Measurements from ENCODE around the gene MAP2K6. TPM values are rescaled to one million over a fixed set of nuclear protein-coding genes. Genes with fewer than 3 reads are reported as not detected.

Gene MAP2K6
- polyA plus RNA-seq, 1 of the 3 experiments (the other 2 are of a cell fraction), result 6.7 TPM

DNA sequence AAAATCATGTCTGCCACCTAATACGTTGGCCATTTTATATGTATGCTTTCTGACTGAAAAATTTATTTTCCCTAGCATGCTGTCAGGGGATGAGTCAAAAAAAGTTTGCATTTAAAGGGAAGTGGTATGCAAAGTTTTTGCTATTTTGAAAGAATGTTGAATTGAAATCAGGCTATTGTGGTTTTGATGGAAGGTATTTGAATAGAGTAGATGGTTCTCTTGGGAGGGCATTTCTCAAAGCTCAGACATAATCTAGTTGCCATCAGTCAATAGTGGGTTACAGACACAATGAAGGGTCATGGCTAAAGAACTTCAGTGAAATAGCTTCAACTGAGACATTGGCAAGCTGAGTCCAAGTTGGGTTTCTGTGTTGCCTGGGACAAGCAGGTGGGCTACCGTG, 102.4 kb downstream of the MAP2K6 start:
- ChIA-PET CTCF (interaction anchor here (1.5 to 2.9 kb wide), 3 partner anchors 9 to 158 kb away, joined by 4 to 21 read pairs (median 7); no protein-coding TSS in a partner anchor), POLR2A (no interaction called here)
- no peaks in the 10 kb centered on the region for H3K27me3 ChIP-seq (ENCODE audit: insufficient read depth)
- no peaks in the 10 kb centered on the region for H3K79me2 ChIP-seq (ENCODE audit: insufficient read depth)
- no peaks in the 10 kb centered on the region for H3K9me3 ChIP-seq
- TF ChIP-seq, protein P1, sequence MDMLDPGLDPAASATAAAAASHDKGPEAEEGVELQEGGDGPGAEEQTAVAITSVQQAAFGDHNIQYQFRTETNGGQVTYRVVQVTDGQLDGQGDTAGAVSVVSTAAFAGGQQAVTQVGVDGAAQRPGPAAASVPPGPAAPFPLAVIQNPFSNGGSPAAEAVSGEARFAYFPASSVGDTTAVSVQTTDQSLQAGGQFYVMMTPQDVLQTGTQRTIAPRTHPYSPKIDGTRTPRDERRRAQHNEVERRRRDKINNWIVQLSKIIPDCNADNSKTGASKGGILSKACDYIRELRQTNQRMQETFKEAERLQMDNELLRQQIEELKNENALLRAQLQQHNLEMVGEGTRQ (IDR thresholded peaks at IDR 0.05; ENCODE audit: borderline replicate concordance, low read depth, low read length), result no peak
- TF ChIP-seq EP300 (IDR thresholded peaks at IDR 0.05; ENCODE audit: borderline replicate concordance in 1 of 2, low read depth in 1 of 2, low read length in 1 of 2) (no peak), EZH2phosphoT487 (IDR thresholded peaks at IDR 0.05; ENCODE audit: borderline replicate concordance, low read depth) (no peak)
- TF ChIP-seq, protein P2, sequence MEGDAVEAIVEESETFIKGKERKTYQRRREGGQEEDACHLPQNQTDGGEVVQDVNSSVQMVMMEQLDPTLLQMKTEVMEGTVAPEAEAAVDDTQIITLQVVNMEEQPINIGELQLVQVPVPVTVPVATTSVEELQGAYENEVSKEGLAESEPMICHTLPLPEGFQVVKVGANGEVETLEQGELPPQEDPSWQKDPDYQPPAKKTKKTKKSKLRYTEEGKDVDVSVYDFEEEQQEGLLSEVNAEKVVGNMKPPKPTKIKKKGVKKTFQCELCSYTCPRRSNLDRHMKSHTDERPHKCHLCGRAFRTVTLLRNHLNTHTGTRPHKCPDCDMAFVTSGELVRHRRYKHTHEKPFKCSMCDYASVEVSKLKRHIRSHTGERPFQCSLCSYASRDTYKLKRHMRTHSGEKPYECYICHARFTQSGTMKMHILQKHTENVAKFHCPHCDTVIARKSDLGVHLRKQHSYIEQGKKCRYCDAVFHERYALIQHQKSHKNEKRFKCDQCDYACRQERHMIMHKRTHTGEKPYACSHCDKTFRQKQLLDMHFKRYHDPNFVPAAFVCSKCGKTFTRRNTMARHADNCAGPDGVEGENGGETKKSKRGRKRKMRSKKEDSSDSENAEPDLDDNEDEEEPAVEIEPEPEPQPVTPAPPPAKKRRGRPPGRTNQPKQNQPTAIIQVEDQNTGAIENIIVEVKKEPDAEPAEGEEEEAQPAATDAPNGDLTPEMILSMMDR (IDR thresholded peaks at IDR 0.05), result no peak
- no peak overlapping the region for H3K4me2 ChIP-seq
- no peaks in the 10 kb centered on the region for H3K9me2 ChIP-seq
- peaks cover 0 to 13% of the 10 kb centered on the region in 2 experiments for H3K36me3 ChIP-seq (replicated peaks in 1 of 2; ENCODE audit: control insufficient read depth in 1 of 2, insufficient read depth in 2 of 2, low read length in 1 of 2)
- H4K20me1 ChIP-seq (ENCODE audit: insufficient read depth), result no peaks in the 10 kb centered on the region
- WGBS (ENCODE audit: low lambda C conversion rate), result 76% methylated on average over 2 of the region's 2 CpGs
- H3K4me3 ChIP-seq (ENCODE audit: low read depth in 2 of 2, low read length in 1 of 2), result no peak overlapping the region
- H3K4me1 ChIP-seq (ENCODE audit: control insufficient read depth in 1 of 2, insufficient read depth in 2 of 2, low read depth in 1 of 2, low read length in 1 of 2), result no peaks in the 10 kb centered on the region
- no peaks in the 10 kb centered on the region for H3F3A ChIP-seq (replicated peaks; ENCODE audit: insufficient read depth)
- DNase-seq, result no peak
- H2AFZ ChIP-seq (ENCODE audit: low read depth), result no peak overlapping the region
- no peak overlapping the region for H3K9ac ChIP-seq
- H3K27ac ChIP-seq (ENCODE audit: low read depth in 2 of 2, low read length in 1 of 2), result no peak overlapping the region

DNA sequence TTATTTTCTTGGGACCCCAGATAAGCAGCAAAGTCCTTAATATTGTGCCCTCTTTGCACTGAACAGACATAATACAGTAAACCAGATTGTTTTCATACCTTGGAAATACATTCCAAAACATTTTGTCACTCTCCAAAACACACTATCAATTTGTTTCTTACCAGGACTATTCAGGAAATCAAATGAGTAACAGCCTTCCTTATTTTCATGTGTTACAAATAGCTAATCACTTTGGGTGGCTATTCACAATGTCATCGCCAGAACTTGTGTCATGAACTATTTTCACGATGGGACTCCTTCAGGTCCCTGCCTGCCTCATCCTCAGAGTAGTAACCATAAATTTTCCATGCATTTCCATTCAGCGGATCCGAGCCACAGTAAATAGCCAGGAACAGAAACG, 104.5 kb downstream of the MAP2K6 start:
- Histone ChIP-seq H3K4me1 (ENCODE audit: control insufficient read depth in 1 of 2, insufficient read depth in 2 of 2, low read depth in 1 of 2, low read length in 1 of 2) (no peaks in the 10 kb centered on the region; a peak in 1 of 4 replicates), H3K9me2 (no peaks in the 10 kb centered on the region), H3K27me3 (ENCODE audit: insufficient read depth) (no peaks in the 10 kb centered on the region), H2AFZ (ENCODE audit: low read depth) (no peak overlapping the region), H3K9ac (no peak overlapping the region), H4K20me1 (ENCODE audit: insufficient read depth) (no peaks in the 10 kb centered on the region), H3K9me3 (no peaks in the 10 kb centered on the region), H3K4me3 (ENCODE audit: low read depth in 2 of 2, low read length in 1 of 2) (no peak overlapping the region), H3K27ac (ENCODE audit: low read depth in 2 of 2, low read length in 1 of 2) (no peak overlapping the region), H3K36me3 (replicated peaks in 1 of 2; ENCODE audit: control insufficient read depth in 1 of 2, insufficient read depth in 2 of 2, low read length in 1 of 2) (peaks cover 0 to 13% of the 10 kb centered on the region in 2 experiments), H3K79me2 (ENCODE audit: insufficient read depth) (no peaks in the 10 kb centered on the region), H3F3A (replicated peaks; ENCODE audit: insufficient read depth) (no peaks in the 10 kb centered on the region), H3K4me2 (no peak overlapping the region)
- CTCF ChIA-PET, result interaction anchor here (0.8 to 8.6 kb wide), 4 partner anchors 14 to 649 kb away, joined by 3 to 91 read pairs (median 4); no protein-coding TSS in a partner anchor
- POLR2A ChIA-PET, result no interaction called here
- WGBS (ENCODE audit: low lambda C conversion rate), result 94% methylated on average over 5 of the region's 5 CpGs
- DNase-seq, result no peak
- TF ChIP-seq, protein P3, sequence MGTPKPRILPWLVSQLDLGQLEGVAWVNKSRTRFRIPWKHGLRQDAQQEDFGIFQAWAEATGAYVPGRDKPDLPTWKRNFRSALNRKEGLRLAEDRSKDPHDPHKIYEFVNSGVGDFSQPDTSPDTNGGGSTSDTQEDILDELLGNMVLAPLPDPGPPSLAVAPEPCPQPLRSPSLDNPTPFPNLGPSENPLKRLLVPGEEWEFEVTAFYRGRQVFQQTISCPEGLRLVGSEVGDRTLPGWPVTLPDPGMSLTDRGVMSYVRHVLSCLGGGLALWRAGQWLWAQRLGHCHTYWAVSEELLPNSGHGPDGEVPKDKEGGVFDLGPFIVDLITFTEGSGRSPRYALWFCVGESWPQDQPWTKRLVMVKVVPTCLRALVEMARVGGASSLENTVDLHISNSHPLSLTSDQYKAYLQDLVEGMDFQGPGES (IDR thresholded peaks at IDR 0.05; ENCODE audit: low read depth, low read length), result no peak
- TF ChIP-seq NRF1 (IDR thresholded peaks at IDR 0.05; ENCODE audit: low read depth, low read length) (no peak), CHD2 (IDR thresholded peaks at IDR 0.05; ENCODE audit: low read length, partially characterized antibody) (no peak), RAD21 (IDR thresholded peaks at IDR 0.05; ENCODE audit: low read length) (no peak), JUND (IDR thresholded peaks at IDR 0.05) (no peak), MEF2A (IDR thresholded peaks at IDR 0.05; ENCODE audit: borderline replicate concordance, low read depth) (no peak), FOXM1 (IDR thresholded peaks at IDR 0.05; ENCODE audit: low read depth) (no peak), GATA2 (CRISPR knock-in tag; IDR thresholded peaks at IDR 0.05) (no peak), POLR2AphosphoS5 (IDR thresholded peaks at IDR 0.05; ENCODE audit: low read depth, low read length) (no peak), NFIC (IDR thresholded peaks at IDR 0.05; ENCODE audit: borderline replicate concordance) (no peak), GABPA (IDR thresholded peaks at IDR 0.05; ENCODE audit: low read depth) (no peak), TEAD4 (IDR thresholded peaks at IDR 0.05; ENCODE audit: borderline replicate concordance, insufficient read depth) (no peak), TCF12 (IDR thresholded peaks at IDR 0.05) (no peak), SMC3 (IDR thresholded peaks at IDR 0.05; ENCODE audit: low read depth, low read length) (no peak), SIN3A (IDR thresholded peaks at IDR 0.05; ENCODE audit: borderline replicate concordance, low read depth, low read length) (no peak)
- TF ChIP-seq, protein P1 (IDR thresholded peaks at IDR 0.05; ENCODE audit: borderline replicate concordance, low read depth, low read length), result no peak
- TF ChIP-seq, protein P2 (IDR thresholded peaks at IDR 0.05), result no peak
